ENCODE results near the gene PDE1C. TPM values are rescaled to one million over a fixed set of nuclear protein-coding genes. Genes with fewer than 3 reads are reported as not detected.

Gene PDE1C
- polyA plus RNA-seq, 6 donors from 2014 or later: not detected

GRCh38 chr7:31873816-31874597, 196.2 kb downstream of the PDE1C start:
- Mint-ChIP-seq H3K27ac (no peak overlapping the region), H3K36me3 (no peaks in the 10 kb centered on the region), H3K4me1 (no peaks in the 10 kb centered on the region), H3K9me3 (peaks cover 0 to 5% (median 0%) of the 10 kb centered on the region in 7 donors), H3K4me3 (no peak overlapping the region), H3K27me3 (no peaks in the 10 kb centered on the region)
- DNase-seq (no peak), ATAC-seq (ENCODE audit: low read depth in 2 of 2) (no peak)

- Mint-ChIP-seq H3K36me3 (peaks cover 0 to 12% of the 10 kb centered on the region in 2 donors), H3K27me3 (no peaks in the 10 kb centered on the region), H3K4me3 (no peak overlapping the region), H3K9me3 (peaks cover 4 to 14% (median 7%) of the 10 kb centered on the region in 7 donors), H3K27ac (no peak overlapping the region), H3K4me1 (no peaks in the 10 kb centered on the region)
- ATAC-seq (ENCODE audit: low read depth in 2 of 2) (no peak), DNase-seq (no peak)
These were observed 197.4 kb downstream of the PDE1C start for GRCh38 chr7:31872545-31873370.

DNA sequence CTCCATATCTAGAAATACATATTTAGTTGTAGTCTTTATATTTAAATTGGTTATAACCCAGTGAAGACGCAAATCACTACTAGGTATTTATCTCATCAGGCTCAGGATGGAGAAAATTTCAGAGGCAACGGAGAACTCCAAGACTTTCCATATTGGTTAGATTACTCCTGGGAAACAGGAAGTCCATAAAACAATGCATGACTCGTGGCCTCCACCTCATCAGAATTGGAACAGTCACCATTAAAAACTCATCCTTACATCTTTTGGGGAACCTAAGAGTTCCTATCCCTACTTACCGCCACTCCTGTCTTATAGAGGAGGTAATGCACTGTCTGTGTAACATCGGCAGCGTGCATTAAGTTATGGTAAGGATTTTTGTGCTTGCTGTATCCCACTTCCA, 205.6 kb downstream of the PDE1C start:
- no peak overlapping the region for H3K4me3 Mint-ChIP-seq
- no peak for DNase-seq
- peaks cover 0 to 13% of the 10 kb centered on the region in 2 donors for H3K36me3 Mint-ChIP-seq
- H3K9me3 Mint-ChIP-seq: peaks cover 6 to 22% (median 12%) of the 10 kb centered on the region in 7 donors
- H3K4me1 Mint-ChIP-seq: no peaks in the 10 kb centered on the region
- no peaks in the 10 kb centered on the region for H3K27me3 Mint-ChIP-seq
- ATAC-seq (ENCODE audit: low read depth in 2 of 2): no peak
- no peak overlapping the region for H3K27ac Mint-ChIP-seq

DNA sequence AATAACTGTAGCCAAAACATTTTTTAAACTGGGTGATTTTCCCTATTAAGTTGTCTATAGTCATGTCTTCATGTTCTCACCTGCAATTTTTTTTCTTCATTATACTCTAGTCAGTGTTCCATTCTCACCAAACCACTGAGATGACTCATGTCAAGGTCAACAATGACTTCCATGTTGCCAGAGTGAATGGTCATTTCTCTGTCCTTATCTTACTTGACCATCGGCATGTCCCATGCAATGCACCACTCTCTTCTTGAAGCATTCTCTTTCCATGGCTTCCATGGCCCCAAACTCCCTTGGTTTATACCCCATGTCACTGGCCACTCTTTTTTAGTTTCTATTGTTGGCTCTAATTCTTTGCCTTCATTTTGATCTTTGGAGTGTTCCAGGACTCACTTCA, 209.3 kb downstream of the PDE1C start:
- no peak for DNase-seq

GRCh38 chr7:31858055-31858454, 212.2 kb downstream of the PDE1C start:
- H3K4me3 Mint-ChIP-seq: no peak overlapping the region
- H3K36me3 Mint-ChIP-seq: no peaks in the 10 kb centered on the region
- peaks cover 0 to 19% (median 0%) of the 10 kb centered on the region in 7 donors for H3K9me3 Mint-ChIP-seq
- no peak overlapping the region for H3K27ac Mint-ChIP-seq
- ATAC-seq (ENCODE audit: low read depth in 2 of 2): no peak
- DNase-seq: no peak
- peaks cover 0 to 4% (median 0%) of the 10 kb centered on the region in 3 donors for H3K27me3 Mint-ChIP-seq
- H3K4me1 Mint-ChIP-seq: no peaks in the 10 kb centered on the region

More for the DNA sequence above, 209.3 kb downstream of the PDE1C start:
- H3K36me3 Mint-ChIP-seq: no peaks in the 10 kb centered on the region
- no peak overlapping the region for H3K27ac Mint-ChIP-seq
- H3K4me3 Mint-ChIP-seq: no peak overlapping the region
- peaks cover 0 to 19% (median 0%) of the 10 kb centered on the region in 7 donors for H3K9me3 Mint-ChIP-seq
- H3K27me3 Mint-ChIP-seq: peaks cover 0 to 4% (median 0%) of the 10 kb centered on the region in 3 donors
- H3K4me1 Mint-ChIP-seq: no peaks in the 10 kb centered on the region
- no peak for ATAC-seq (ENCODE audit: low read depth in 2 of 2)

- Mint-ChIP-seq H3K27ac (no peak overlapping the region), H3K27me3 (peaks cover 0 to 4% (median 0%) of the 10 kb centered on the region in 3 donors), H3K9me3 (peaks cover 0 to 19% (median 0%) of the 10 kb centered on the region in 7 donors), H3K4me1 (no peaks in the 10 kb centered on the region), H3K36me3 (no peaks in the 10 kb centered on the region), H3K4me3 (no peak overlapping the region)
- ATAC-seq (ENCODE audit: low read depth in 2 of 2) (no peak), DNase-seq (no peak)
These were observed 213.0 kb downstream of the PDE1C start for GRCh38 chr7:31857172-31857571.

DNA sequence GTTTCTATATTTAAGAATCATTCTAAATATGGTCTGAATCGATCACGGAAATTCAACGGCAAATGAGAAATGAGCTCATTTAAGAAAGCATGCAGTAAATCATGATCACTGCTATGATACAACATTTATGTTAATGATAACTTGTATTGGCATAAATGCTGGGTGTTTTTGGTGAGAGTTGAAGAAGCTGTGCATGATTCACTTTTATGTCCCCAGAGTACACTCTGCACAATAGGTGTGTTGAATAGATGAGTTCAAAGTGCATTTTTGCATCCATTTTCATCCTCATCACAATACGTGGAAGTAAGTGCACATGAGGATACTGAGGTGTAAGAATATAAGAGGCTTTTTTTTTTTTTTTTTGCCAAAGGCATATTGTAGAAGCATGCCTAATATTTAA, 213.9 kb downstream of the PDE1C start:
- H3K36me3 Mint-ChIP-seq: no peaks in the 10 kb centered on the region
- H3K27ac Mint-ChIP-seq: no peak overlapping the region
- H3K9me3 Mint-ChIP-seq: peaks cover 0 to 11% (median 0%) of the 10 kb centered on the region in 7 donors
- peaks cover 0 to 4% (median 0%) of the 10 kb centered on the region in 3 donors for H3K27me3 Mint-ChIP-seq
- H3K4me1 Mint-ChIP-seq: no peaks in the 10 kb centered on the region
- no peak for ATAC-seq (ENCODE audit: low read depth in 2 of 2)
- DNase-seq: no peak
- H3K4me3 Mint-ChIP-seq: no peak overlapping the region

DNA sequence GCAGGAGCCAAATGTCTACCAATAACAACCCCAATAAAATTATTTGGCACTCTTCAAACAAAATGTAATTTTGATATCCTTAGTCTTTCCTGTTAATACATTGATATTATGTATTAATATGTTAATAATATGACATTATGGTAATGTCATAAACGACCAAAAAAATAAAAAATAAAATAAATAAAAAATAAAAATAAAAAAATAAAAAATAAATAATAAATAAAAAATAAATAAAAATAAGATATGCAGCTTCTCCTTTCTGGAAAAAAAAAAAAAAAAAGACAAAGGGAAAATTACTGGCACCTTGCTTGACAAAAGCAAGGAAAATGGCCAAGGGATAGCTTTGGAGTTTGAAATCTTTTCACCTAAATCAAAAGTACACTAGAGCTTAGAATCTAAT, 214.7 kb downstream of the PDE1C start:
- no peak overlapping the region for H3K4me3 Mint-ChIP-seq
- H3K9me3 Mint-ChIP-seq: peaks cover 0 to 6% (median 0%) of the 10 kb centered on the region in 7 donors
- DNase-seq: no peak
- ATAC-seq (ENCODE audit: low read depth in 2 of 2): no peak
- no peak overlapping the region for H3K27ac Mint-ChIP-seq
- H3K27me3 Mint-ChIP-seq: peaks cover 0 to 4% (median 0%) of the 10 kb centered on the region in 3 donors
- no peaks in the 10 kb centered on the region for H3K4me1 Mint-ChIP-seq
- no peaks in the 10 kb centered on the region for H3K36me3 Mint-ChIP-seq

DNA sequence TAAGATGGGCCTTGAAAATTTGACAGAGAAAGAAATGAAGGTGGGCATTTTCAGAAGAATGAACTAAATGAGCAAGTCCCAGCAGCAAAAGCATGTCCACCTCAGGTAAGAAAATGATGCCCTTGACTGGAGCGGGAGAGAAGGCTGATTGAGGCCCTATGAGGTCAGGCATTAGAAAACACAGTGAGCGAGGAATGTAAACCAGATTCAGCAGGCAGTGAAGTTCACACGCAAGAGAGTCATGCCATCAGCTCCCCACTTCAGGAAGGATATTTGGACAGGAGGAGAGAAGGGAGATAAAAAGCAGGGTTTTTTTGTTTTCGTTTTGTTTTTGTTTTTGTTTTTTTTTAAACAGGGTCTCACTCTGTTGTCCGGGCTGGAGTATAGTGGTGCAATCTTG, 216.8 kb downstream of the PDE1C start:
- Mint-ChIP-seq H3K27me3 (peaks cover 0 to 4% (median 0%) of the 10 kb centered on the region in 3 donors), H3K36me3 (no peaks in the 10 kb centered on the region), H3K27ac (no peak overlapping the region), H3K9me3 (peaks cover 0 to 6% (median 0%) of the 10 kb centered on the region in 7 donors), H3K4me3 (no peak overlapping the region), H3K4me1 (no peaks in the 10 kb centered on the region)
- ATAC-seq (ENCODE audit: low read depth in 2 of 2) (no peak), DNase-seq (no peak)

DNA sequence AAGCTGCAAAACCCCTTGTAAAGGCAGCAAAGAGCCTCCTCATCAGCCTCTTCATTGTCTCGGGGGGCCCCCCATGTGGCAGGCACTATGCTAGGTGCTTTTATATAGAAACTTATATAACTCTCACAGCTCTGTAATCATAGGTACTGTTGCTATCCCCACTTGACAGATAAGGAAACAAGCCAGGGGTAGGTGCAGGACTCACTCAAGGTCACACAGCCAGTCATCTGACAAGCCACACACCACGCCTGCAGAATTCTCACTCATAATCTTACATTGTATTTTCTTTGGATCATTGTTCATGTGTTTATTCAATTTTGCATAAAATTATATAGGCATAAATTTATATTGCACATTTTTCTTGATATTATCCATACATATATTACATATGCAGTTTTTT, 217.7 kb downstream of the PDE1C start:
- H3K27me3 Mint-ChIP-seq: no peaks in the 10 kb centered on the region
- H3K27ac Mint-ChIP-seq: no peak overlapping the region
- H3K9me3 Mint-ChIP-seq: peaks cover 0 to 2% (median 0%) of the 10 kb centered on the region in 7 donors

GRCh38 chr7:31851119-31851518, 219.1 kb downstream of the PDE1C start:
- H3K27ac Mint-ChIP-seq: no peak overlapping the region
- H3K36me3 Mint-ChIP-seq: no peaks in the 10 kb centered on the region
- H3K9me3 Mint-ChIP-seq: peaks cover 0 to 4% (median 0%) of the 10 kb centered on the region in 7 donors
- H3K27me3 Mint-ChIP-seq: no peaks in the 10 kb centered on the region
- no peak for DNase-seq
- ATAC-seq (ENCODE audit: low read depth in 2 of 2): no peak
- H3K4me3 Mint-ChIP-seq: no peak overlapping the region
- no peaks in the 10 kb centered on the region for H3K4me1 Mint-ChIP-seq

More for the DNA sequence above, 217.7 kb downstream of the PDE1C start:
- no peak for ATAC-seq (ENCODE audit: low read depth in 2 of 2)
- no peaks in the 10 kb centered on the region for H3K36me3 Mint-ChIP-seq
- no peak for DNase-seq
- no peaks in the 10 kb centered on the region for H3K4me1 Mint-ChIP-seq
- H3K4me3 Mint-ChIP-seq: no peak overlapping the region

DNA sequence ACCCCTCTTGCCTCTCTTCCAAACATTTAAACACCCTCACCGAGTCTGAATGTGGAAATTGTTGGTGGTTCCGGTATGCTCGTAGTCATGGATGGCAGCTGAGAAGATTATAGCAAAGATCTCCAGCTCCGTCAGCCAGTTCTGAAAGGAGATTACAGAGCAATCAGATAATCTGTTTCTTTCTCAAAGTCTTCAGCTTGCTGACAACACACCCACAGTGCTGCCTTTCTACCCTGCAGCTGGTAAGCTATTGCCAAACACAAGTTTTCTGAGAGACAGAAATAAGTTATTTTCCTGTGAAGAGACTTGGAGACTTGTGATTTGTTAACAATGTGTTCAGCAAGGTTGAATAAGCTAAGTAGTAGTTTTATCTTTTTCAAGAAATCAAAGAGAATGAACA, 219.6 kb downstream of the PDE1C start:
- H3K9me3 Mint-ChIP-seq: peaks cover 0 to 4% (median 0%) of the 10 kb centered on the region in 7 donors
- no peaks in the 10 kb centered on the region for H3K27me3 Mint-ChIP-seq
- no peaks in the 10 kb centered on the region for H3K36me3 Mint-ChIP-seq
- peak overlapping the region in 1 of 6 donors; percentile 4 for H3K27ac Mint-ChIP-seq
- DNase-seq (no peak), ATAC-seq (ENCODE audit: low read depth in 2 of 2) (no peak)
- H3K4me3 Mint-ChIP-seq: no peak overlapping the region
- H3K4me1 Mint-ChIP-seq: no peaks in the 10 kb centered on the region

GRCh38 chr7:31850066-31850465, 220.1 kb downstream of the PDE1C start:
- Mint-ChIP-seq H3K27me3 (no peaks in the 10 kb centered on the region), H3K4me1 (no peaks in the 10 kb centered on the region), H3K9me3 (peaks cover 0 to 7% (median 0%) of the 10 kb centered on the region in 7 donors), H3K36me3 (peaks cover 0 to 3% of the 10 kb centered on the region in 2 donors), H3K27ac (no peak overlapping the region), H3K4me3 (no peak overlapping the region)
- DNase-seq: no peak
- ATAC-seq (ENCODE audit: low read depth in 2 of 2): no peak

GRCh38 chr7:31835471-31835870, 234.7 kb downstream of the PDE1C start:
- no peaks in the 10 kb centered on the region for H3K4me1 Mint-ChIP-seq
- H3K36me3 Mint-ChIP-seq: no peaks in the 10 kb centered on the region
- ATAC-seq (ENCODE audit: low read depth in 2 of 2): no peak
- DNase-seq: no peak
- H3K9me3 Mint-ChIP-seq: peaks cover 0 to 13% (median 0%) of the 10 kb centered on the region in 7 donors
- no peaks in the 10 kb centered on the region for H3K27me3 Mint-ChIP-seq
- H3K27ac Mint-ChIP-seq: no peak overlapping the region
- H3K4me3 Mint-ChIP-seq: no peak overlapping the region
